ENCODE results near the gene KLRC4. TPM values are rescaled to one million over a fixed set of nuclear protein-coding genes. Genes with fewer than 3 reads are reported as not detected.
"Not testable (repeated sequence)": the region's sequence is repeated elsewhere in the genome, so short reads cannot be mapped to it uniquely, and the experiment has no call there.

Gene KLRC4, protein sequence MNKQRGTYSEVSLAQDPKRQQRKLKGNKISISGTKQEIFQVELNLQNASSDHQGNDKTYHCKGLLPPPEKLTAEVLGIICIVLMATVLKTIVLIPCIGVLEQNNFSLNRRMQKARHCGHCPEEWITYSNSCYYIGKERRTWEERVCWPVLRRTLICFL
- total RNA-seq: not detected in 2 replicates

DNA sequence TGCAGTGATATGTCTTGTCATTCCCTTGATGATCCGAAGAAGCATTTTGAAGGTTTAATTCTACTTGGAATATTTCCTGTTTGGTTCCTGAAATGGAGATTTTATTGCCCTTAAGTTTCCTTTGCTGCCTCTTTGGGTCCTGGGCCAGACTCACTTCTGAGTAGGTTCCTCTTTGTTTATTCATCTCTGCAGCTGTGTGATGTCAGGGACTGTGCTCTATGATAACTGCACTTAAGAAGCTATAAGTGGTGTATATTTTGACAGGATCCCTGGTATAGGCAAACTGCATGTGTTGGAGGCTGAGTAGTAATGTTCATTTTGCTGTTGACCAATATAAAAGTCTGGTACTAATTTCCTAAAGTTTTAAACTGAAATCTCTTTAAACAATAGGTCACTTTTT, at the start of gene KLRC4:
TSS of gene KLRC4 (minus strand) at position 366 of the 400 bp plus-strand sequence. CDS start at position 184, 182 bp downstream.
- no peaks in the 10 kb centered on the region for H3K36me3 Mint-ChIP-seq (ENCODE audit: low read depth)
- H3K27me3 Mint-ChIP-seq (ENCODE audit: insufficient read depth): peaks cover 16% of the 10 kb centered on the region
- no peak for DNase-seq (ENCODE audit: low spot score)
- intact Hi-C loops (cut with micrococcal nuclease): no loop called here
- no peaks in the 10 kb centered on the region for H3K4me1 Mint-ChIP-seq (ENCODE audit: low read depth)
- no peak within 1 kb of the TSS for H3K4me3 Mint-ChIP-seq
- H3K27ac Mint-ChIP-seq: no peak within 1 kb of the TSS
- H3K9me3 Mint-ChIP-seq: no peaks in the 10 kb centered on the region

DNA sequence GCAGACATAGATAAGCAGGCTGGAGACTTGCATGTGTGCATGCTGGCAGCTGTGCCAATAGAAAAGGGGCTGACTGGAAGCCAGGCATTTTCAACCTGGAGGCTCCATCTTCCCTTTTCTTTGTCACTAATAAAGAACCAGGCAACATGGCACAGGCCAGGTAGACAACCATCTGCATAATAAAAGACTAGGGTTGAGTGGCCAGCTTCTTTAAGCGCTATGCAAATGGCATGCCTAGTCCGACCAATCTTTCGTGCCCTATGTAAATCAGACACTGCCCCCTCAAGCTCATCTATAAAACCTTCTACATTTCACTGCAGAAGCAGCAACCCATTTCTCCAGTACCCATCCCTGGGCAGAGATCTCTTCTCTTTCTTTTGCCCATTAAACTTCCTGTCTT, 48.2 kb upstream of the KLRC4 start:
- Mint-ChIP-seq H3K4me3 (no peak overlapping the region), H3K27me3 (ENCODE audit: insufficient read depth) (peaks cover 5% of the 10 kb centered on the region), H3K36me3 (ENCODE audit: low read depth) (no peaks in the 10 kb centered on the region), H3K27ac (no peak overlapping the region), H3K4me1 (ENCODE audit: low read depth) (no peaks in the 10 kb centered on the region), H3K9me3 (peaks cover 46% of the 10 kb centered on the region)
- intact Hi-C loops (cut with micrococcal nuclease): no loop called here
- no peak for DNase-seq (ENCODE audit: low spot score)

DNA sequence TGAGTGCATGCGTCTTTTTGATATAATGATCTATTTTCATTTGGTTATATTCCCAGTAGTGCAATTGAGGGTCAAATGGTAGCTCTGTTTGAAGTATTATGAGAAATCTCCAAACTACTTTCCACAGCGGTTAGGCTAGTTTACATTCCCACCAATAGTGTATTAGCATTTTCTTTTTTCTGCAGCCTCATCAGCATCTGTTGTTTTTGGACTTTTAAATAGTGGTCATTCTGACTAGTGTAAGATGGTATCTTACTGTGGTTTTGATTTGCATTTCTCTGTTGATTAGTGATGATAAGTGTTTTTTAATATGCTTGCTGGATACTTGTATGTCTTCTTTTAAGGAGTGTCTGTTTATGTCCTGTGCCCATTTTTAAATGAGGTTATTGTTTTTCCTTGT, 47.3 kb upstream of the KLRC4 start:
- no peak for DNase-seq (ENCODE audit: low spot score)
- H3K4me3 Mint-ChIP-seq: no peak overlapping the region
- intact Hi-C loops (cut with micrococcal nuclease): no loop called here
- H3K36me3 Mint-ChIP-seq (ENCODE audit: low read depth): no peaks in the 10 kb centered on the region
- H3K9me3 Mint-ChIP-seq: peaks cover 39% of the 10 kb centered on the region
- no peak overlapping the region for H3K27ac Mint-ChIP-seq
- peaks cover 5% of the 10 kb centered on the region for H3K27me3 Mint-ChIP-seq (ENCODE audit: insufficient read depth)
- no peaks in the 10 kb centered on the region for H3K4me1 Mint-ChIP-seq (ENCODE audit: low read depth)

DNA sequence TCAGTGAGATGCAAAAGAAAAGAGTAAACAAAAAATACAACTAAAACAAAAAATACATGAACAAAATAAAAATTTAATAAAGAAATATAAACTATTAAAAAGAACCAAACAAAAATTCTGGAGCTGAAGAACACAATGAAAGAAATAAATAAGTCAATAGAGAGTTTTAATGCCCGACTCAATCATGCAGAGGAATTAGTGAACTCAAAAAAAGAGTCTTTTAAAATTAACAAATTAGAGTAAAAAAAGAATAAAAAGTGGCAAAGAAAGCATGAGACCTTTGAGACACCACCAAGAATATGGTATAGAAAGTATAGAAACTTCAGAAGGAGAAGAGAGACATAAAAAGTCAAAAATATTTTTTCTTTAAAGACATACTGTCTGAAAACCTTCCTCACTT, 46.2 kb upstream of the KLRC4 start:
- Mint-ChIP-seq H3K9me3 (peaks cover 37% of the 10 kb centered on the region), H3K27me3 (ENCODE audit: insufficient read depth) (peaks cover 5% of the 10 kb centered on the region), H3K4me1 (ENCODE audit: low read depth) (no peaks in the 10 kb centered on the region), H3K27ac (no peak overlapping the region), H3K36me3 (ENCODE audit: low read depth) (no peaks in the 10 kb centered on the region), H3K4me3 (no peak overlapping the region)
- no peak for DNase-seq (ENCODE audit: low spot score)
- intact Hi-C loops (cut with micrococcal nuclease): no loop called here

DNA sequence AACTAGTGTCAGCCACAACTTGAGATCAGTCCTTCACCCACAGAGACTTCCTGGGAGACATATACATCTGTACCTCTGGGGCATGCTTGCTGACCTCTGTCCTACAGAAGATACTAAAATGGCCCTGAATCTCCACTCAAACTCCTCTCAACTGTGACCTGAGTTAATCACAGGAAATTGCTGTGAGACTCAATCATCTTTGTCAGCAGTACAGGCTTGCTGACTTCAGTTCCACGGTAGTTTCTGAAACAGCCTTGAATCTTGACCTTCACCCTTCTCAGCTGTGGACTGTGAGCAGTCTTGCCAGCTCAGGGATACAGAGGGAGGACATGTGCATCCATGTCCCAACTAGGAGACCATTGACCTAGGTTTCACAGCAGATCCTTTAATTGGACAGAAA, 45.0 kb upstream of the KLRC4 start:
- peaks cover 28% of the 10 kb centered on the region for H3K9me3 Mint-ChIP-seq
- intact Hi-C loops (cut with micrococcal nuclease): no loop called here
- no peaks in the 10 kb centered on the region for H3K4me1 Mint-ChIP-seq (ENCODE audit: low read depth)
- H3K27me3 Mint-ChIP-seq (ENCODE audit: insufficient read depth): peaks cover 5% of the 10 kb centered on the region
- H3K27ac Mint-ChIP-seq: no peak overlapping the region
- no peak for DNase-seq (ENCODE audit: low spot score)
- no peak overlapping the region for H3K4me3 Mint-ChIP-seq
- no peaks in the 10 kb centered on the region for H3K36me3 Mint-ChIP-seq (ENCODE audit: low read depth)

DNA sequence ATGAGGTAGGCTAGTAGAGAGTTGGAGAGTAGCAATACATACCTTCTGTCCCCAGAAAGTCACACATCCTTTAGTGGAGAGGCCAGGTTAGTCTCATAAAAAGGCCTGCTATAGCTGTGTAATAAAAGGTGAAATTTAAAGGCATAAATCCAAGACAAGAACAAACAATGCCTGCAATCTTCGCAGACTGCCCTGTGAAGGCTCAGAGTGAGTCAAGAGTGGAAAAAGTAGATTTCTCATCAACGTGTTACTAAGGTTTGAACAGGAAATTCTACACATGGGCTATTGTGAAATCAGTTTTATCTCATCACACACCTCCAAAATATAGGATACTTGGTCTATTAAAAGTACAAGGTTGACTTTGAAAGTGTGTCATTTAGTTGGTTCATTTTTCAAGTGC, 43.6 kb upstream of the KLRC4 start, which contains the start of gene KLRC1:
TSS of gene KLRC1 (minus strand) at position 222 of the 400 bp plus-strand sequence. CDS start 2,221 bp downstream, outside the sequence.
- peaks cover 23% of the 10 kb centered on the region for H3K9me3 Mint-ChIP-seq
- no peak within 1 kb of the TSS for H3K4me3 Mint-ChIP-seq
- H3K36me3 Mint-ChIP-seq (ENCODE audit: low read depth): no peaks in the 10 kb centered on the region
- no peak within 1 kb of the TSS for H3K27ac Mint-ChIP-seq
- no peak for DNase-seq (ENCODE audit: low spot score)
- peaks cover 3% of the 10 kb centered on the region for H3K27me3 Mint-ChIP-seq (ENCODE audit: insufficient read depth)
- intact Hi-C loops (cut with micrococcal nuclease): no loop called here
- no peaks in the 10 kb centered on the region for H3K4me1 Mint-ChIP-seq (ENCODE audit: low read depth)

DNA sequence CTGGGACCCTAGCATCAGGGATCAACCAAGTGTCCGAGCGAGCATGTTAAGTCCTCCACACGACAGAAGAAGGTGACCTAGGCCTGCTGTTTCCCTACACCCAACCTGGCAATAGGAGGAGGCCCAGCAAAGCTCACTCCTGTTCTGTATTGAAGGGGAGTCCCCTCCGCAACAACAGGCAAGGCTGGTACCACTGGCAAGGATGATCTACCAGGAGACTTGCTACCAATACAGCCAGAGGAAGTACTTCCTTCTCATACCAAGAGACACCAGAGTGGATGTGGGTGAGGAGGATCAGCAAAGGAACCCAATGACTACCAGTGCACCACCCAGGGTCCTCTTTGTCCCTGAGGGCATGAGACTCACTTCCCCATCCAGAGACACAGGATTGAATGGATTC, 38.7 kb upstream of the KLRC4 start:
- H3K27me3 Mint-ChIP-seq (ENCODE audit: insufficient read depth): no peaks in the 10 kb centered on the region
- H3K27ac Mint-ChIP-seq: no peak overlapping the region
- H3K36me3 Mint-ChIP-seq (ENCODE audit: low read depth): no peaks in the 10 kb centered on the region
- no peaks in the 10 kb centered on the region for H3K4me1 Mint-ChIP-seq (ENCODE audit: low read depth)
- no peak overlapping the region for H3K4me3 Mint-ChIP-seq
- no peaks in the 10 kb centered on the region for H3K9me3 Mint-ChIP-seq
- intact Hi-C loops (cut with micrococcal nuclease): no loop called here
- no peak for DNase-seq (ENCODE audit: low spot score)

DNA sequence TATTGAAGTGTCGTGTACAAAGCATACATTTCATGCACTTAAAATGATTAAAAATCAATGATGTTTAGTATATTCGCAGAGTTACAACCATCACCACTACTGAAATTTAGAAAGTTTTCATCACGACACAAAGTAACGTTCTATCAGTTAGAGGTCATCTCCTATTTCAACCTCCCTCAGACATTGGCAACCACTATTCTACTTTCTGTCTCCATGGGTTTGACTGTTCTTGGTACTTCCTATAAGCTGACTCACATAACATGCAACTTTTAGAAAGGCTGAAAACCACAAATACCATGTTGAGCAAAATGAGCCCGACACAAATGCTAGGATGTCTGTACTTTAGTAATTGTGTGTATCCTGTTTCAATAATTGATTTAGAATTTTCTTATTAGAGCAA, 36.5 kb upstream of the KLRC4 start:
- DNase-seq (ENCODE audit: low spot score); H3K27ac Mint-ChIP-seq; H3K9me3 Mint-ChIP-seq; H3K4me3 Mint-ChIP-seq; H3K27me3 Mint-ChIP-seq (ENCODE audit: insufficient read depth); intact Hi-C loops (cut with micrococcal nuclease); H3K4me1 Mint-ChIP-seq (ENCODE audit: low read depth); H3K36me3 Mint-ChIP-seq (ENCODE audit: low read depth): not testable (repeated sequence)

DNA sequence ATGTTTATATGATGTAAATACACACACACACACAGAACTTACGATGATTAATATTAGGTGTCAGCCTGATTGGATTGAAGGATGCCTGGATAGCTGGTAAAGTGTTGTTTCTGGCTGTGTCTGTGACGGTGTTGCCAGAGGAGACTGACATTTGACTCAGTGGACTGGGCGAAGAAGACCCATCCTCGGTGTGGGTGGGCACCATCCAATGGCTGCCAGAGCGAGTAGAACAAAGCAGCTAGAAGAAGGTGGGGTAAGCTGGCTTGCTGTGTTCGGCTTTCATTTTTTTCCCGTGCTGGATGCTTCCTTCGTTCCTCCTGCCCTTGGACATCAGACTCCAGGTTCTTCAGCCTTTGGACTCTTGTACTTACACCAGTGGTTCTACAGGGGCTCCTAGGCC, 31.6 kb upstream of the KLRC4 start:
- DNase-seq (ENCODE audit: low spot score); H3K9me3 Mint-ChIP-seq; H3K27me3 Mint-ChIP-seq (ENCODE audit: insufficient read depth); H3K4me3 Mint-ChIP-seq; H3K27ac Mint-ChIP-seq; H3K4me1 Mint-ChIP-seq (ENCODE audit: low read depth); H3K36me3 Mint-ChIP-seq (ENCODE audit: low read depth): not testable (repeated sequence)
- intact Hi-C loops (cut with micrococcal nuclease): loop anchor here (2.0 kb wide), 1 partner anchor 16 kb away; no protein-coding TSS in a partner anchor

DNA sequence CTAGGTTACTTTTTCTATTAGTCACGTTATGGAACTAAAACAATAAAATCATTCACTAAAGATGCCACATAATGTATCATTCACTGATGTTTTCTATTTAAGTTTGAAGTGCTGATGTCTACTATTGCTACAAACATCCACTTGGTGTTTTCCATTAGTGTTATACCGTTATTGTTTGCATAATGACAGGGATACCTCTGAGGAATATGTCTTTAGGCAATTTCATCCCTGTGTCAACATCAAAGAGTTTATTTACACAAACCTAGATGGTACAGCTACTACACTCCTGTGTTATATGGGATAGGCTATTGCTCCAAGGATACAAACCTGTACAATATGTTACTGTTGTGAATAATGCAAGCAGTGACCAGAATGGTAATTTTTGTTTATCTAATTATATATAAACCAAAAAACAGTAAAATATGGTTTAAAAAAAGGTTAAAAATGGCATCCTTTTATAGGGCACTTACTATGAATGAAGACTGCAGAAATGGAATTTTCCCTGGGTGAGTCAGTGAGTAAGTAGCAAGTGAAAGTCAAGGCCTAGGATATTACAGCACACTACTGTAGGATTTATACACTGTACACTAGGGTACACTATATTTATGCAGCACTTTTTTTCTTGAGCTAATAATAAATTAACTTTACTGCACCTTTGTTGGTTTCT, 30.2 kb upstream of the KLRC4 start:
- DNase-seq (ENCODE audit: low spot score); H3K4me3 Mint-ChIP-seq; H3K36me3 Mint-ChIP-seq (ENCODE audit: low read depth); H3K4me1 Mint-ChIP-seq (ENCODE audit: low read depth); H3K27me3 Mint-ChIP-seq (ENCODE audit: insufficient read depth); H3K9me3 Mint-ChIP-seq; H3K27ac Mint-ChIP-seq: not testable (repeated sequence)
- intact Hi-C loops (cut with micrococcal nuclease): loop anchor here (2.0 kb wide), 1 partner anchor 15 kb away; no protein-coding TSS in a partner anchor

DNA sequence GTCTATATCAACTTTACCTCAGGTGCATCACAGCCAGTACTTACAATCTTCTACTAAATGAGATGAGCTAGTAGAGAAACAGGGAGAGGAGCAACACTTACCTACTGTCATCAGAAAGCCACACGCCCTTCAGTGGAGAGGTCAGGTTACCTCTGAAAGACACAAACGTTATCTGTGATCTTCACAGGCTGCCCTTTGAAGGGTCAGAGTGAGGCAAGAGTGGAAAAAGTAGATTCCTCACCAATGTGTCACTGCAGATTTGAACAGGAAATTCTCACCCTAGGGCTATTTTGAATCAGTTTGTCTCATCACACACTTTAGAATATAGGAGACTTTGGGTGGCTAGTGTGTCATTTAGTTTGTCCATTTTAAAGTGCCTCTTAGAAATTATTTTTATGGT, 28.0 kb upstream of the KLRC4 start:
- H3K4me3 Mint-ChIP-seq; H3K27me3 Mint-ChIP-seq (ENCODE audit: insufficient read depth); H3K9me3 Mint-ChIP-seq; H3K36me3 Mint-ChIP-seq (ENCODE audit: low read depth); H3K4me1 Mint-ChIP-seq (ENCODE audit: low read depth); DNase-seq (ENCODE audit: low spot score); intact Hi-C loops (cut with micrococcal nuclease); H3K27ac Mint-ChIP-seq: not testable (repeated sequence)

DNA sequence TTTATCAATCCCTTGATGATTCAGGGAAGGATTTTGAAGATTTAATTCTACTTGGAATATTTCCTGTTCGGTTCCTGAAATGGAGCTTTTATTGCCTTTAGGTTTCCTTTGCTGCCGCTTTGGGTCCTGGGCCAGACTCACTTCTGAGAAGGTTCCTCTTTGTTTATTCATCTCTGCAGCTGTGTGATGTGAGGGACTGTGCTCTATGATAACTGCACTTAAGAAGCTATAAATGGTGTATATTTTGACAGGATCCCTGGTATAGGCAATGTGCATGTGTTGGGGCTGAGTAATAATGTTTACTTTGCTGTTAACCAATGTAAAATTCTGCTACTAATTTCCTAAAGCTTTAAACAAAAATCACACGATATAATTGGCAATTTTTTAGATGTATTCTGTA, 26.3 kb upstream of the KLRC4 start, which contains the start of gene KLRC2:
TSS of gene KLRC2 (minus strand) at position 195 of the 400 bp plus-strand sequence. CDS start at position 171, 24 bp downstream.
- H3K36me3 Mint-ChIP-seq (ENCODE audit: low read depth); DNase-seq (ENCODE audit: low spot score); H3K27me3 Mint-ChIP-seq (ENCODE audit: insufficient read depth); H3K9me3 Mint-ChIP-seq; intact Hi-C loops (cut with micrococcal nuclease); H3K27ac Mint-ChIP-seq; H3K4me3 Mint-ChIP-seq; H3K4me1 Mint-ChIP-seq (ENCODE audit: low read depth): not testable (repeated sequence)

DNA sequence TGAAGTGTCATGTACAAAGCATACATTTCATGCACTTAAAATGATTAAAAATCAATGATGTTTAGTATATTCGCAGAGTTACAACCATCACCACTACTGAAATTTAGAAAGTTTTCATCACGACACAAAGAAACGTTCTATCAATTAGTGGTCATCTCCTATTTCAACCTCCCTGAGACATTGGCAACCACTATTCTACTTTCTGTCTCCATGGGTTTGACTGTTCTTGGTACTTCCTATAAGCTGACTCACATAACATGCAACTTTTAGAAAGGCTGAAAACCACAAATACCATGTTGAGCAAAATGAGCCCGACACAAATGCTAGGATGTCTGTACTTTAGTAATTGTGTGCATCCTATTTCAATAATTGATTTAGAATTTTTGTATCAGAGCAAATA, 21.1 kb upstream of the KLRC4 start:
- H3K27me3 Mint-ChIP-seq (ENCODE audit: insufficient read depth); intact Hi-C loops (cut with micrococcal nuclease); H3K9me3 Mint-ChIP-seq; DNase-seq (ENCODE audit: low spot score); H3K27ac Mint-ChIP-seq; H3K36me3 Mint-ChIP-seq (ENCODE audit: low read depth); H3K4me3 Mint-ChIP-seq; H3K4me1 Mint-ChIP-seq (ENCODE audit: low read depth): not testable (repeated sequence)
